B cell (primary cell): ENCODE data around the gene GULP1. TPM values are rescaled to one million over a fixed set of nuclear protein-coding genes. Genes with fewer than 3 reads are reported as not detected.

ENCODE experiments used
- ATAC-seq: fragments of 200-7000 bp; cut with Tn5 transposase; one replicate; pipeline ENCODE4 v1.10.0; 2021; ENCODE audit warnings: low read depth, mild to moderate bottlenecking, moderate number of reproducible peaks, moderate library complexity
- CTCF ChIA-PET: fragments of 350-600 bp; sonication (Branson Sonifier 250); formaldehyde crosslinking; loops from one replicate; lab custom pipeline; 2021; ENCODE audit warnings: antibody characterized with exemption, inconsistent platforms; lab: Charles Lee
- POLR2A ChIA-PET: fragments of 350-600 bp; sonication (Branson Sonifier 250); formaldehyde crosslinking; loops from one replicate; lab custom pipeline; 2021; ENCODE audit warnings: antibody characterized with exemption; lab: Charles Lee
- DNase-seq: peaks from one replicate; pipeline ENCODE4 v3.0.0; 2013
- H2AFZ ChIP-seq: 2 replicates; pipeline ENCODE4 v1.6.1; 2012; ENCODE audit warnings: mild to moderate bottlenecking, low read depth, low read length; ENCODE audit not compliant: insufficient read depth, poor library complexity, severe bottlenecking
- H3K27ac ChIP-seq, 2 donors: 1 replicate in 1 of 2; 2 replicates in 1 of 2; pipeline ENCODE4 v1.5.1; 2012 to 2013; ENCODE audit warnings: low read length in 2 of 2, mild to moderate bottlenecking in 2 of 2, moderate library complexity in 1 of 2
- H3K27me3 ChIP-seq, 4 experiments: fragments of 200-600 bp in 1 of 4; sonication (generic) in 1 of 4; replicated peaks in 1 of 4; 1 replicate in 2 of 4; 2 replicates in 2 of 4; pipeline versions ENCODE4 v1.6.1 to v1.7.0; 2013 to 2016; ENCODE audit warnings: low read length in 3 of 4, mild to moderate bottlenecking in 2 of 4, mixed read lengths in 1 of 4, moderate library complexity in 1 of 4; ENCODE audit not compliant: insufficient read depth in 4 of 4, control insufficient read depth in 3 of 4; ENCODE audit errors: control extremely low read depth in 1 of 4
- H3K36me3 ChIP-seq, 2 experiments: replicated peaks in 1 of 2; 1 replicate in 1 of 2; 2 replicates in 1 of 2; pipeline versions ENCODE4 v1.6.1 to v1.7.1; 2013; ENCODE audit warnings: low read length in 1 of 2; ENCODE audit not compliant: insufficient read depth in 2 of 2, control insufficient read depth in 1 of 2; ENCODE audit errors: control extremely low read depth in 1 of 2, extremely low read depth in 1 of 2
- H3K4me1 ChIP-seq, 2 donors: fragments of 200-600 bp in 1 of 2; sonication (generic) in 1 of 2; 1 replicate in 1 of 2; 2 replicates in 1 of 2; pipeline versions ENCODE4 v1.5.1 to v1.6.1; 2013 to 2017; ENCODE audit warnings: low read length in 2 of 2; ENCODE audit not compliant: control insufficient read depth in 2 of 2, insufficient read depth in 2 of 2
- H3K4me2 ChIP-seq: replicated peaks from 2 replicates; pipeline ENCODE3; 2012; ENCODE audit warnings: mild to moderate bottlenecking, low read depth, low read length; ENCODE audit not compliant: poor library complexity, severe bottlenecking
- H3K4me3 ChIP-seq, 5 experiments: fragments of 200-600 bp in 1 of 5; sonication (generic) in 1 of 5; 1 replicate in 3 of 5; 2 replicates in 2 of 5; pipeline versions ENCODE4 v1.5.1 to v1.7.0; 2011 to 2016; ENCODE audit warnings: low read length in 4 of 5, mild to moderate bottlenecking in 4 of 5, low read depth in 2 of 5, control low read depth in 1 of 5, moderate library complexity in 1 of 5; ENCODE audit not compliant: insufficient read depth in 1 of 5; ENCODE audit errors: control extremely low read depth in 1 of 5, extremely low read depth in 1 of 5
- H3K79me2 ChIP-seq: fragments of 200-600 bp; sonication (generic); one replicate; pipeline ENCODE4 v1.6.0; 2016; ENCODE audit warnings: low read length; ENCODE audit not compliant: control insufficient read depth, insufficient read depth
- H3K9ac ChIP-seq: fragments of 200-600 bp; sonication (generic); 2 replicates; pipeline ENCODE4 v1.6.1; 2017; ENCODE audit warnings: mild to moderate bottlenecking, low read length, moderate library complexity
- H3K9me3 ChIP-seq, 3 donors: one replicate each; pipeline versions ENCODE4 v1.6.1 to v1.7.1; 2013; ENCODE audit warnings: low read length in 2 of 3; ENCODE audit not compliant: control insufficient read depth in 2 of 3, insufficient read depth in 1 of 3; ENCODE audit errors: control extremely low read depth in 1 of 3
- H4K20me1 ChIP-seq: 2 replicates; pipeline ENCODE4 v1.6.0; 2012; ENCODE audit warnings: mild to moderate bottlenecking, low read length; ENCODE audit not compliant: insufficient read depth, control insufficient read depth, poor library complexity, severe bottlenecking
- H3K27ac Mint-ChIP-seq: one replicate; pipeline ENCODE4 v1.8.0; 2021; ENCODE audit warnings: mixed read lengths
- H3K27me3 Mint-ChIP-seq: one replicate; pipeline ENCODE4 v1.8.0; 2021; ENCODE audit warnings: mixed read lengths
- H3K4me1 Mint-ChIP-seq: one replicate; pipeline ENCODE4 v1.8.0; 2021; ENCODE audit warnings: mixed read lengths
- H3K4me3 Mint-ChIP-seq: one replicate; pipeline ENCODE4 v1.8.0; 2021; ENCODE audit warnings: mixed read lengths
- H3K9me3 Mint-ChIP-seq: one replicate; pipeline ENCODE4 v1.8.0; 2022; ENCODE audit warnings: mixed read lengths; ENCODE audit not compliant: insufficient read depth
- EZH2 ChIP-seq: IDR thresholded peaks from 2 replicates; pipeline ENCODE4 v1.6.1; 2012; ENCODE audit warnings: borderline replicate concordance, low read depth, mild to moderate bottlenecking, moderate library complexity, low read length; ENCODE audit not compliant: insufficient read depth, poor library complexity, severe bottlenecking
- WGBS: methylation state at CpG from one replicate; pipeline ENCODE4 v1.1.5; 2013; ENCODE audit warnings: missing lambda C conversion rate; ENCODE audit not compliant: insufficient coverage; 5-methylcytosine and 5-hydroxymethylcytosine counted together
- intact Hi-C: fragments of 100-400 bp; cut with micrococcal nuclease; formaldehyde crosslinking; loops from one replicate; pipeline ENCODE4 v1.10.0; 2022
- polyA plus RNA-seq: library from polyadenylated mRNA; depleted of rRNA; stranded (reverse); fragments of >200 nt; gene quantifications from 2 replicates; pipeline ENCODE4 v1.2.3, GENCODE V29; 2012
- total RNA-seq, 2 donors: library from RNA; stranded (reverse); fragments of 120-200 nt in 1 of 2; gene quantifications; 1 replicate in 1 of 2; 2 replicates in 1 of 2; pipeline versions ENCODE4 v1.2.3 to v1.2.4, GENCODE V29; 2013 to 2022
- TF ChIP-seq, protein P1 (sequence below): fragments of 200-600 bp; IDR thresholded peaks from one replicate; pipeline ENCODE4 v1.8.0; 2022; ENCODE audit warnings: antibody characterized with exemption, mild to moderate bottlenecking

Gene GULP1
- total and polyA plus RNA-seq, 2 donors (not counting 1 experiment from before 2014, with no cell fraction given): not detected

DNA sequence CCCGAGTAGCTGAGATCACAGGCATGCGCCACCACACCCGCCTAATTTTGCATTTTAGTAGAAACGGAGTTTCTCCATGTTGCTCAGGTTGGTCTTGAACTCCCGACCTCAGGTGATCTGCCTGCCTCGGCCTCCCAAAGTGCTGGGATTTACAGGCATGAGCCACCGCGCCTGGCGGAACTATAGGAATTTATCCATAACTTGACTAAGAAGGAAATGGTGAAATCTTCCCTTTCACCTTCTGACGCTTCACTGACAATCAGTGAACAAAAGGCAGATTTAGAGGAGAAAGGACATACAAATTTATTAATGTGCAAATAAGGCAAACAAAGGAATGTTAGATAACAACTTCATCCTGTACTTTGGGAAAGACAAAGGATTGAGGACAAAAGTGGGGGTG lies 15.4 kb upstream of the GULP1 start:
- no peak overlapping the region for H3K27ac ChIP-seq
- H2AFZ ChIP-seq: no peak overlapping the region
- intact Hi-C loops: no loop called here
- no peaks in the 10 kb centered on the region for H3K36me3 ChIP-seq
- no peak overlapping the region for H3K27ac Mint-ChIP-seq
- WGBS: 87% methylated on average over 6 of the region's 10 CpGs
- ATAC-seq (no peak), DNase-seq (no peak)
- peaks cover 2% of the 10 kb centered on the region for H3K9me3 Mint-ChIP-seq
- H3K4me1 Mint-ChIP-seq: no peaks in the 10 kb centered on the region
- H3K9ac ChIP-seq: no peak overlapping the region
- H3K4me3 Mint-ChIP-seq: no peak overlapping the region
- no peak overlapping the region for H3K4me2 ChIP-seq
- H3K27me3 Mint-ChIP-seq: no peaks in the 10 kb centered on the region
- TF ChIP-seq, protein P1, sequence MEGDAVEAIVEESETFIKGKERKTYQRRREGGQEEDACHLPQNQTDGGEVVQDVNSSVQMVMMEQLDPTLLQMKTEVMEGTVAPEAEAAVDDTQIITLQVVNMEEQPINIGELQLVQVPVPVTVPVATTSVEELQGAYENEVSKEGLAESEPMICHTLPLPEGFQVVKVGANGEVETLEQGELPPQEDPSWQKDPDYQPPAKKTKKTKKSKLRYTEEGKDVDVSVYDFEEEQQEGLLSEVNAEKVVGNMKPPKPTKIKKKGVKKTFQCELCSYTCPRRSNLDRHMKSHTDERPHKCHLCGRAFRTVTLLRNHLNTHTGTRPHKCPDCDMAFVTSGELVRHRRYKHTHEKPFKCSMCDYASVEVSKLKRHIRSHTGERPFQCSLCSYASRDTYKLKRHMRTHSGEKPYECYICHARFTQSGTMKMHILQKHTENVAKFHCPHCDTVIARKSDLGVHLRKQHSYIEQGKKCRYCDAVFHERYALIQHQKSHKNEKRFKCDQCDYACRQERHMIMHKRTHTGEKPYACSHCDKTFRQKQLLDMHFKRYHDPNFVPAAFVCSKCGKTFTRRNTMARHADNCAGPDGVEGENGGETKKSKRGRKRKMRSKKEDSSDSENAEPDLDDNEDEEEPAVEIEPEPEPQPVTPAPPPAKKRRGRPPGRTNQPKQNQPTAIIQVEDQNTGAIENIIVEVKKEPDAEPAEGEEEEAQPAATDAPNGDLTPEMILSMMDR: no peak
- no peak for TF ChIP-seq EZH2
- no peaks in the 10 kb centered on the region for H4K20me1 ChIP-seq
- CTCF ChIA-PET: no interaction called here
- peaks cover 0 to 3% (median 0%) of the 10 kb centered on the region in 3 donors for H3K9me3 ChIP-seq
- H3K79me2 ChIP-seq: no peaks in the 10 kb centered on the region
- POLR2A ChIA-PET: no interaction called here
- H3K4me3 ChIP-seq: no peak overlapping the region
- no peaks in the 10 kb centered on the region for H3K27me3 ChIP-seq
- no peaks in the 10 kb centered on the region for H3K4me1 ChIP-seq

DNA sequence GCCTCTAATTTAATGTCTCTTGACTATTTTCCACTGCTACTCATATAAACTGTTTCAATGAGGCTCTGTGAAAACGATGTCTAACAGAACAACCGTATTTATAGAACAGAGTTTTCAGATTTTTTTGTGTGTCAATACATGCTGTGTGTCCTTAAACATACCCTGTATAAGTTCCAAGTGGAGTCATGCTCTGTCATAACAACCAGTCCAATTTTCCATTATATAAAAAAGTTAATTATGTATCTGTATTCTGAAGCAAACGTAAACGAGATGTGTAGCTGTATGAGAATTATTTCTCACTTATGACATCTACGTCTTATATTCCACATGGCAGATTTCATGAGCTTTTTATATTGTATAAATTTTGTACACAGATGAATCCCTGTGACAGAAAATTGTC lies 13.9 kb upstream of the GULP1 start:
- Histone ChIP-seq H4K20me1 (no peaks in the 10 kb centered on the region), H2AFZ (no peak overlapping the region), H3K36me3 (no peaks in the 10 kb centered on the region), H3K4me3 (no peak overlapping the region), H3K27me3 (no peaks in the 10 kb centered on the region), H3K4me2 (no peak overlapping the region), H3K27ac (no peak overlapping the region), H3K9me3 (peaks cover 0 to 3% (median 0%) of the 10 kb centered on the region in 3 donors), H3K79me2 (no peaks in the 10 kb centered on the region), H3K9ac (no peak overlapping the region), H3K4me1 (no peaks in the 10 kb centered on the region)
- POLR2A ChIA-PET: no interaction called here
- DNase-seq (no peak), ATAC-seq (no peak)
- no peak overlapping the region for H3K27ac Mint-ChIP-seq
- no peaks in the 10 kb centered on the region for H3K4me1 Mint-ChIP-seq
- H3K4me3 Mint-ChIP-seq: no peak overlapping the region
- no peaks in the 10 kb centered on the region for H3K27me3 Mint-ChIP-seq
- no CpG with 5 or more reads among the region's 5 CpGs for WGBS
- TF ChIP-seq EZH2: no peak
- TF ChIP-seq, protein P1: no peak
- intact Hi-C loops: no loop called here
- no peaks in the 10 kb centered on the region for H3K9me3 Mint-ChIP-seq
- CTCF ChIA-PET: no interaction called here
